ENCODE data around the gene AAMP.
"Not testable (repeated sequence)": the region's sequence is repeated elsewhere in the genome, so short reads cannot be mapped to it uniquely, and the experiment has no call there.

AAMP gene
- 55.0 to 151 (median 78.8) reads per million in 3 experiments for total RNA-seq

- DNase-seq: peak; percentile 100
Measured at GRCh38 chr2:218269900-218270720, at the start of gene AAMP, which contains the start of gene PNKD. Gene AAMP (minus strand): TSS chr2:218270137. CDS start chr2:218270086, 51 bp downstream. Gene PNKD (plus strand): TSS chr2:218270519. CDS start chr2:218270536, 17 bp downstream.

- DNase-seq: no peak
Measured at GRCh38 chr2:218318241-218318640, 48.3 kb upstream of the AAMP start.

- no peak for DNase-seq
Measured at GRCh38 chr2:218317835-218318234, 47.9 kb upstream of the AAMP start.

- no peak for DNase-seq
Measured at GRCh38 chr2:218317303-218317630, 47.3 kb upstream of the AAMP start.

GRCh38 chr2:218315397-218315796 is 45.5 kb upstream of the AAMP start:
- no peak for DNase-seq

GRCh38 chr2:218314764-218315163 is 44.8 kb upstream of the AAMP start:
- DNase-seq: not testable (repeated sequence)

- no peak for DNase-seq
Measured at GRCh38 chr2:218313356-218313755, 43.4 kb upstream of the AAMP start.

- no peak for DNase-seq
Measured at GRCh38 chr2:218312267-218312756, 42.4 kb upstream of the AAMP start.

- DNase-seq: not testable (repeated sequence)
Measured at GRCh38 chr2:218311541-218312266, 41.8 kb upstream of the AAMP start.

- DNase-seq: no peak
Measured at GRCh38 chr2:218310853-218311540, 41.1 kb upstream of the AAMP start.

- DNase-seq: no peak
Measured at GRCh38 chr2:218307415-218308090, 37.6 kb upstream of the AAMP start.

GRCh38 chr2:218306184-218306920 is 36.4 kb upstream of the AAMP start:
- DNase-seq: no peak

GRCh38 chr2:218305383-218305782 is 35.4 kb upstream of the AAMP start:
- no peak for DNase-seq

GRCh38 chr2:218301176-218301819 is 31.4 kb upstream of the AAMP start:
- peak; percentile 80 for DNase-seq

GRCh38 chr2:218300141-218300540 is 30.2 kb upstream of the AAMP start:
- no peak for DNase-seq

GRCh38 chr2:218298314-218298875 is 28.5 kb upstream of the AAMP start:
- no peak for DNase-seq

GRCh38 chr2:218296847-218297246 is 26.9 kb upstream of the AAMP start:
- DNase-seq: no peak

GRCh38 chr2:218296200-218296599 is 26.3 kb upstream of the AAMP start:
- no peak for DNase-seq

GRCh38 chr2:218295029-218295428 is 25.1 kb upstream of the AAMP start:
- DNase-seq: no peak

GRCh38 chr2:218294430-218295022 is 24.6 kb upstream of the AAMP start:
- DNase-seq: no peak
